GM23338 (cell line): ENCODE data around the gene OBSCN. TPM values are rescaled to one million over a fixed set of nuclear protein-coding genes. Genes with fewer than 3 reads are reported as not detected.

Experiments
- ATAC-seq: fragments of 200-7000 bp; cut with Tn5 transposase; 3 replicates; pipeline ENCODE4 v1.9.1; 2020
- DNase-seq: peaks from one replicate; pipeline ENCODE4 v3.0.0-alpha.2; 2015; ENCODE audit warnings: low spot score
- H2AFZ ChIP-seq: fragments of 200-600 bp; sonication (generic); 2 replicates; pipeline ENCODE4 v1.8.0; 2016; ENCODE audit warnings: antibody characterized with exemption, mild to moderate bottlenecking, moderate library complexity
- H3F3A ChIP-seq: fragments of 200-600 bp; sonication (generic); replicated peaks from 2 replicates; pipeline ENCODE4 v1.8.0; 2017; ENCODE audit warnings: antibody characterized with exemption, mixed run types, low read depth
- H3K27ac ChIP-seq: fragments of 200-600 bp; sonication (generic); 2 replicates; pipeline ENCODE4 v1.6.1; 2016; ENCODE audit warnings: low read depth
- H3K27me3 ChIP-seq: fragments of 200-600 bp; sonication (generic); 2 replicates; pipeline ENCODE4 v1.8.0; 2016; ENCODE audit warnings: mild to moderate bottlenecking, mixed run types, moderate library complexity; ENCODE audit not compliant: insufficient read depth
- H3K36me3 ChIP-seq: fragments of 200-600 bp; sonication (generic); 2 replicates; pipeline ENCODE4 v1.8.0; 2016; ENCODE audit warnings: mild to moderate bottlenecking; ENCODE audit not compliant: insufficient read depth
- H3K4me1 ChIP-seq: fragments of 200-600 bp; sonication (generic); 2 replicates; pipeline ENCODE4 v1.8.0; 2016; ENCODE audit warnings: mild to moderate bottlenecking, moderate library complexity; ENCODE audit not compliant: insufficient read depth
- H3K4me2 ChIP-seq: fragments of 200-600 bp; sonication (generic); 2 replicates; pipeline ENCODE4 v1.7.1; 2017; ENCODE audit warnings: mixed run types
- H3K4me3 ChIP-seq: fragments of 200-600 bp; sonication (generic); 2 replicates; pipeline ENCODE4 v1.6.1; 2016; ENCODE audit warnings: mixed run types
- H3K79me2 ChIP-seq: fragments of 200-600 bp; sonication (generic); replicated peaks from 2 replicates; pipeline ENCODE4 v1.8.0; 2017; ENCODE audit warnings: mild to moderate bottlenecking; ENCODE audit not compliant: insufficient read depth
- H3K9me2 ChIP-seq: fragments of 200-600 bp; sonication (generic); 2 replicates; pipeline ENCODE4 v1.8.0; 2017; ENCODE audit not compliant: insufficient read depth
- H4K20me1 ChIP-seq: fragments of 200-600 bp; sonication (generic); replicated peaks from 2 replicates; pipeline ENCODE4 v1.8.0; 2017; ENCODE audit warnings: mild to moderate bottlenecking; ENCODE audit not compliant: insufficient read depth
- H3K27ac Mint-ChIP-seq: 2 replicates; pipeline ENCODE4 v1.8.0; 2020; ENCODE audit warnings: inconsistent platforms, mild to moderate bottlenecking, moderate library complexity, mixed read lengths
- H3K27me3 Mint-ChIP-seq: 3 replicates; pipeline ENCODE4 v1.8.0; 2022; ENCODE audit warnings: low read depth, mild to moderate bottlenecking, moderate library complexity, mixed read lengths, inconsistent platforms; ENCODE audit not compliant: insufficient read depth, poor library complexity
- H3K36me3 Mint-ChIP-seq: 3 replicates; pipeline ENCODE4 v1.8.0; 2021; ENCODE audit warnings: low read depth, mild to moderate bottlenecking, inconsistent platforms, moderate library complexity, mixed read lengths
- H3K4me1 Mint-ChIP-seq: 3 replicates; pipeline ENCODE4 v1.8.0; 2020; ENCODE audit warnings: mild to moderate bottlenecking, inconsistent platforms, mixed read lengths
- H3K4me3 Mint-ChIP-seq: 3 replicates; pipeline ENCODE4 v1.8.0; 2021; ENCODE audit warnings: moderate library complexity, mild to moderate bottlenecking, inconsistent platforms, mixed read lengths
- H3K9me3 Mint-ChIP-seq: 3 replicates; pipeline ENCODE4 v1.8.0; 2020; ENCODE audit warnings: moderate library complexity, mild to moderate bottlenecking, inconsistent platforms, mixed read lengths
- CREB1 ChIP-seq: fragments of 250-450 bp; sonication (Bioruptor Pico); IDR thresholded peaks from 2 replicates; pipeline ENCODE4 v1.5.0; 2020; ENCODE audit warnings: low read depth, mild to moderate bottlenecking, moderate library complexity
- CTCF ChIP-seq, 2 experiments: fragments of 200-600 bp in 1 of 2; sonication (generic) in 1 of 2; conservative IDR thresholded peaks; 2 replicates each; pipeline versions ENCODE4 v1.5.1 to v1.6.1; 2016 to 2017; ENCODE audit warnings: antibody characterized with exemption in 2 of 2, low read depth in 2 of 2, mild to moderate bottlenecking in 2 of 2, moderate library complexity in 1 of 2
- ETS1 ChIP-seq: IDR thresholded peaks from 2 replicates; pipeline ENCODE4 v1.6.1; 2016; ENCODE audit warnings: antibody characterized with exemption
- EZH2 ChIP-seq: fragments of 200-600 bp; sonication (generic); IDR thresholded peaks from one replicate; pipeline ENCODE4 v1.8.0; 2017; ENCODE audit warnings: antibody characterized with exemption, mild to moderate bottlenecking, low read depth; ENCODE audit not compliant: unreplicated experiment
- EZH2phosphoT487 ChIP-seq: fragments of 200-600 bp; sonication (generic); IDR thresholded peaks from one replicate; pipeline ENCODE4 v1.8.1; 2018; ENCODE audit warnings: antibody characterized with exemption; ENCODE audit not compliant: unreplicated experiment
- JUNB ChIP-seq: IDR thresholded peaks from one replicate; pipeline ENCODE4 v1.6.1; 2016; ENCODE audit warnings: antibody characterized with exemption; ENCODE audit not compliant: unreplicated experiment
- NANOG ChIP-seq: IDR thresholded peaks from 2 replicates; pipeline ENCODE4 v1.6.1; 2016; ENCODE audit warnings: antibody characterized with exemption, borderline replicate concordance
- POLR2AphosphoS5 ChIP-seq: IDR thresholded peaks from 2 replicates; pipeline ENCODE4 v1.6.1; 2016; ENCODE audit warnings: antibody characterized with exemption, low read depth
- REST ChIP-seq: IDR thresholded peaks from one replicate; pipeline ENCODE4 v1.6.1; 2018; ENCODE audit warnings: antibody characterized with exemption; ENCODE audit not compliant: unreplicated experiment
- STAT1 ChIP-seq: IDR thresholded peaks from one replicate; pipeline ENCODE4 v1.6.1; 2016; ENCODE audit warnings: antibody characterized with exemption; ENCODE audit not compliant: unreplicated experiment
- ZNF114 ChIP-seq: fragments of 250-450 bp; sonication (Bioruptor Pico); IDR thresholded peaks from 2 replicates; pipeline ENCODE4 v1.5.0; 2020; ENCODE audit warnings: mild to moderate bottlenecking, moderate library complexity
- ZNF331 ChIP-seq: fragments of 250-450 bp; sonication (Bioruptor Pico); IDR thresholded peaks from 2 replicates; pipeline ENCODE4 v1.5.0; 2020; ENCODE audit warnings: low read depth, mild to moderate bottlenecking, moderate library complexity
- polyA plus RNA-seq: library from polyadenylated mRNA; unstranded; fragments of >200 nt; fragmentation: Nextera tagmentation; extraction: Ambion mirVana; gene quantifications from 2 replicates; pipeline ENCODE4 v1.2.1, GENCODE V29; 2016
- total RNA-seq: library from RNA; depleted of rRNA; stranded (reverse); fragments of >200 nt; shearing (Covaris generic); gene quantifications from 2 replicates; pipeline ENCODE4 v1.2.3, GENCODE V29; 2014

The OBSCN gene
- total and polyA plus RNA-seq, 2 experiments from 2014 or later: 8.4 to 38.5 TPM

- no peak for TF ChIP-seq NANOG
- no peak for TF ChIP-seq REST
- no peak for TF ChIP-seq ZNF331 (CRISPR knock-in tag)
- no peak for TF ChIP-seq POLR2AphosphoS5
- TF ChIP-seq STAT1: no peak
- no peak for TF ChIP-seq EZH2phosphoT487
These were observed 76.3 kb downstream of the OBSCN start (continued) for GRCh38 chr1:228284148-228284495.

GRCh38 chr1:228284521-228284920 is 76.7 kb downstream of the OBSCN start:
- Histone ChIP-seq H3F3A (no peaks in the 10 kb centered on the region), H3K9me2 (no peaks in the 10 kb centered on the region), H3K27me3 (no peaks in the 10 kb centered on the region), H3K4me3 (no peak overlapping the region), H4K20me1 (no peaks in the 10 kb centered on the region), H3K36me3 (no peaks in the 10 kb centered on the region), H3K27ac (no peak overlapping the region), H3K4me2 (no peak overlapping the region), H2AFZ (no peak overlapping the region), H3K4me1 (no peaks in the 10 kb centered on the region), H3K79me2 (no peaks in the 10 kb centered on the region)
- ATAC-seq (no peak), DNase-seq (no peak)
- Mint-ChIP-seq H3K9me3 (no peaks in the 10 kb centered on the region), H3K36me3 (peaks cover 28% of the 10 kb centered on the region; the same call in 2 of the 3 replicates), H3K4me1 (no peaks in the 10 kb centered on the region), H3K27ac (no peak overlapping the region), H3K27me3 (peaks cover 10% of the 10 kb centered on the region), H3K4me3 (no peak overlapping the region)
- TF ChIP-seq JUNB: no peak
- no peak for TF ChIP-seq ETS1
- TF ChIP-seq CTCF (conservative IDR thresholded peaks at IDR 0.05; ENCODE audit: low read depth in 2 of 2): no peak
- no peak for TF ChIP-seq ZNF331 (CRISPR knock-in tag)
- no peak for TF ChIP-seq STAT1
- TF ChIP-seq CREB1 (CRISPR knock-in tag): no peak
- TF ChIP-seq ZNF114: no peak
- TF ChIP-seq POLR2AphosphoS5: no peak
- TF ChIP-seq REST: no peak
- TF ChIP-seq NANOG: no peak
- no peak for TF ChIP-seq EZH2
- TF ChIP-seq EZH2phosphoT487: no peak
